ENCODE data around the gene KIAA1614.

The KIAA1614 gene

DNA sequence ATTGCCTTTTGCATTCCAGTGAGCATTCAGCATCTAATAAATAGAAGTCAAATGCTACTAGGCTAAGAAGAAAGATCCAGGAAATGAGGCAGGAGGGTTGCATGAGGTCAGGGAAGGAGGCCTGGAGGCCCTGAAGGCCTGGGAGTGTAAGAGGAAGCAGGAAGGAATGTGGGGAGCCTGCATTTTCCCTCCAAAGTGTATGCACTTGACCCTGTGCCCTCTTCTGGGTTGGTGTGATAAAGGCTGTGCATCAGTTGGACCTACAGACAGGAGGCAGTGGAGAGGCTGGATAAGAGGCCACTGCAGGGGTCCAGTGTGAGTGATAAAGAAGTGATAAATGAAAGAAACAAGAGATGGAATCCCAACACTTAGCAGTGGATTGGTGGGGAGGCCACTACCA lies 20.4 kb downstream of the KIAA1614 start:
- Histone ChIP-seq H2BK12ac (ENCODE audit: low read length) (no peak overlapping the region), H4K8ac (ENCODE audit: low read depth, low read length) (no peak overlapping the region), H4K91ac (ENCODE audit: low read depth, low read length, poor library complexity) (no peak overlapping the region), H3K14ac (ENCODE audit: low read length) (no peak overlapping the region), H2BK5ac (ENCODE audit: low read length) (no peak overlapping the region), H3K9ac (ENCODE audit: low read depth, low read length, poor library complexity) (no peak overlapping the region), H2BK120ac (ENCODE audit: low read depth, low read length) (no peak overlapping the region), H3K79me1 (ENCODE audit: low read depth, low read length) (no peaks in the 10 kb centered on the region), H3K23ac (ENCODE audit: low read depth, low read length, poor library complexity) (no peak overlapping the region), H3K36me3 (replicated peaks in 1 of 2; ENCODE audit: control insufficient read depth in 2 of 2, insufficient read depth in 2 of 2, low read length in 2 of 2) (peaks cover 0 to 4% of the 10 kb centered on the region in 2 donors), H3K27ac (replicated peaks; ENCODE audit: low read length) (no peak overlapping the region), H3K4ac (ENCODE audit: low read length) (no peak overlapping the region), H3K4me2 (ENCODE audit: insufficient read depth, low read length, poor library complexity, severe bottlenecking) (no peak overlapping the region), H3K18ac (ENCODE audit: low read length) (no peak overlapping the region), H3K4me3 (ENCODE audit: low read length in 2 of 2) (no peak overlapping the region), H3K9me3 (replicated peaks in 1 of 2; ENCODE audit: control insufficient read depth in 2 of 2, insufficient read depth in 1 of 2, low read depth in 1 of 2, low read length in 2 of 2) (no peaks in the 10 kb centered on the region), H2BK15ac (ENCODE audit: low read length) (no peak overlapping the region), H3K27me3 (ENCODE audit: control insufficient read depth in 3 of 3, insufficient read depth in 3 of 3, low read depth in 1 of 3, low read length in 3 of 3) (no peaks in the 10 kb centered on the region), H2AFZ (ENCODE audit: low read length) (no peak overlapping the region), H3K4me1 (ENCODE audit: control insufficient read depth in 2 of 2, insufficient read depth in 1 of 2, low read depth in 1 of 2, low read length in 2 of 2) (peaks cover 11 to 12% of the 10 kb centered on the region in 2 donors), H2AK5ac (ENCODE audit: low read depth, low read length) (no peak overlapping the region)
- no peak for DNase-seq (ENCODE audit: low spot score)

DNA sequence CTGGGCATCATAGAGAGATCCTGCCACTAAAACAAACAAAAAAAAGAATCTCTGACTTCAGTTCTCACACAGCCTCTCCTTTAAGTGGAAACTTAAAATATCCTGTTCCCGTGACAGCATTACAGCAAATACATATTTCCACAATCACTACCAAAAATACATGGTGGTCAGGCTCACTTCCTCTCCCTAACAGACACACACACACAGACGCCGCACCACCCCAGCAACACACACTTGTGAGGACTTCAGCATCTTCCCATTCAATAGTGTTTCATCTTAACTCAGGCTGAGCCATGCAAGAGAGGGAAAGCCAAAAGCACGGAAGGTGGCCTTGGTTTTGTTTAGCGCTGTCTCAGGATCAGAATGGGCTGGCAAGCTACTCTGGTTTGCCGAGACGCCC lies 21.9 kb downstream of the KIAA1614 start:
- Histone ChIP-seq H2BK5ac (ENCODE audit: low read length) (no peak overlapping the region), H2BK12ac (ENCODE audit: low read length) (no peak overlapping the region), H3K9me3 (replicated peaks in 1 of 2; ENCODE audit: control insufficient read depth in 2 of 2, insufficient read depth in 1 of 2, low read depth in 1 of 2, low read length in 2 of 2) (no peaks in the 10 kb centered on the region), H2BK120ac (ENCODE audit: low read depth, low read length) (no peak overlapping the region), H4K8ac (ENCODE audit: low read depth, low read length) (no peak overlapping the region), H3K36me3 (replicated peaks in 1 of 2; ENCODE audit: control insufficient read depth in 2 of 2, insufficient read depth in 2 of 2, low read length in 2 of 2) (peaks cover 0 to 2% of the 10 kb centered on the region in 2 donors), H3K4me3 (ENCODE audit: low read length in 2 of 2) (no peak overlapping the region), H3K9ac (ENCODE audit: low read depth, low read length, poor library complexity) (no peak overlapping the region), H3K27me3 (ENCODE audit: control insufficient read depth in 3 of 3, insufficient read depth in 3 of 3, low read depth in 1 of 3, low read length in 3 of 3) (no peaks in the 10 kb centered on the region), H3K79me1 (ENCODE audit: low read depth, low read length) (no peaks in the 10 kb centered on the region), H3K18ac (ENCODE audit: low read length) (no peak overlapping the region), H2AK5ac (ENCODE audit: low read depth, low read length) (peak overlapping the region; percentile 50), H3K4me1 (ENCODE audit: control insufficient read depth in 2 of 2, insufficient read depth in 1 of 2, low read depth in 1 of 2, low read length in 2 of 2) (peaks cover 5 to 8% of the 10 kb centered on the region in 2 donors), H2AFZ (ENCODE audit: low read length) (no peak overlapping the region), H3K4me2 (ENCODE audit: insufficient read depth, low read length, poor library complexity, severe bottlenecking) (no peak overlapping the region), H4K91ac (ENCODE audit: low read depth, low read length, poor library complexity) (no peak overlapping the region), H3K14ac (ENCODE audit: low read length) (no peak overlapping the region), H3K27ac (replicated peaks; ENCODE audit: low read length) (no peak overlapping the region), H2BK15ac (ENCODE audit: low read length) (no peak overlapping the region), H3K23ac (ENCODE audit: low read depth, low read length, poor library complexity) (no peak overlapping the region), H3K4ac (ENCODE audit: low read length) (no peak overlapping the region)
- WGBS, 2 donors (ENCODE audit: extremely low coverage in 2 of 2, insufficient read length in 2 of 2, insufficient replicate concordance in 1 of 2), result no CpG with 5 or more reads among the region's 7 CpGs
- no peak for DNase-seq (ENCODE audit: low spot score)

DNA sequence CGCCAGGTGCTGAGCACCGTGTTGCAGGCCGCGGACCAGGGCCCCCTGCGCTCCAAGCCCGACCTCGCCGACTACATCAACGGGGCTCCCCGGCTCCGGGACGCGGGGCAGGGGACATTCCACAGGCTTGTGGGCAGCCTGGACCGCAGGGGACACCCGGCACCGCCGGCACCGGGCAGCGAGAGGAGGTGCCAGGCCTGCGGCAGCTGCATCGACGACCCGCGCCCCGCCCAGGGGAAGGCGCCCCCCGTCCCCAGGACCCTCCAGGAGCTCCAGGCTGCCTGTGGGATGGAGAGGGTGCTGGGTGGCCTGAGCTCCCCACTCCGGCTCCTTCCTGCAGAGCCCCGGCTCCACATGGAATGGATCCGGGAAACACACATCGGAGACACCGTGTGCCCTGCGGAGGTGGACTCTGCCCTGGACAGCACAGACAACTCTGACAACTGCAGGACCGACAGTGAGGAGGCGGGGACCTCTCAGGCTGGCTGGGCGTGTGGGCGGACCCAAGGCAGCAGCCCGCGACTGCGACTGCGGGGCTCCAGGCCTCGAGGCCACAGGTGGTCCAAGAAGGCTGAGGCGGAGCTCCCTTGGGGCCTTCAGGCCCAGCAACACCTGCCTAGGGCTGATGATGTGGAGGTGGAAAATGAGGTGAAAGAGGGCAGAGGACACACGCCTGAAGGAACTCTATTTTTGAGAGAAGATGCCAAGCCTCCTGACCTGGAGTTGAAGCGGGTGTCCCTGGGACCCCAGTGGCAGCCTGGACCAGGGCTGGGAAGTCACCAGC lies 22.8 kb downstream of the KIAA1614 start:
- peak overlapping the region; percentile 10 for H2BK120ac ChIP-seq (ENCODE audit: low read depth, low read length)

DNA sequence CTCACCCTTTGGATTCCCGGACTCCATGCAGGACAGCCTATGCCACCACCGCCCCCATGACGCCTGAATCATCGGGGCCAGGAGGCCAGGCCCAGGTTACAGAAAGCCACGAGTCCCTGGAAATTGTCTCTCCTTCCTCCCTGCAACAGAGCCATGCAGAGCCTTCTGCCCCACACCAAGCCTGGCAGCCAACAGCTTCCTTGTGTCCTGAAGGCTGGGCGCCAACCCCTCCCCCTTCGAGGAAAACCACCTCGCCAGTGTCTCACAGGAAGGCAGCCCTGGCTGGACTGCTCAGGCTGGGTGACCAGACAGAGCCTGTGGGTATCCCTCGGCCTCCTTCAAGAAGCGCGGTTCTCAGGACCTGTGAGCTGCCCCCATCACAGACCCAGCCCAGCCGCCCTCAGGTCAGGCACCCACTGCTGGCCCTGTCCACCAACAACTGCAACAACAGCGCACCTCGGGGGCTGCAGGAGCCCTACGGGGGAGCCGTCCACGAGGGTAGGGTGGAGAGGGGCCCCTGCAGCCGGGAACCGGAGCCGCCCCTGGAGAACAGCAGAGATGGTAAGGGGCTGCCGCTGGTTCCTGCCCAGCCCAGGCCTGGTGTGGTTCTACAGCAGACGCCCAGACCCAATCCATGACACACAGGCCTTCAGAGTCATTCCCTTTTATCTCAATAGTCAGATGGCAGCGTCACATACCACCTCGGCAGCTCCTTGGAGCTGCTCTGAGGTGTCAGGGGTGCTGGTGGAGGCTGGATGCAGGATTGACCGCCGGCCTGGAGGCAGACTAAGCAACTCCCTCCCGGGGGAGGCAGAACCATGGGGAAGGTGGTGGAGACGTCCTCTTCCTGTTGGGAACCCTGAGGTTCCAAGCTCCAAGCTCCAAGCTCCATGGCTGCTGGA lies 23.7 kb downstream of the KIAA1614 start:
- DNase-seq (ENCODE audit: low spot score), result no peak
- no peak overlapping the region for H4K91ac ChIP-seq (ENCODE audit: low read depth, low read length, poor library complexity)
- no peak overlapping the region for H3K4ac ChIP-seq (ENCODE audit: low read length)
- no peaks in the 10 kb centered on the region for H3K9me3 ChIP-seq (replicated peaks in 1 of 2; ENCODE audit: control insufficient read depth in 2 of 2, insufficient read depth in 1 of 2, low read depth in 1 of 2, low read length in 2 of 2)
- H3K14ac ChIP-seq (ENCODE audit: low read length), result peak overlapping the region; percentile 61
- no peaks in the 10 kb centered on the region for H3K36me3 ChIP-seq (replicated peaks in 1 of 2; ENCODE audit: control insufficient read depth in 2 of 2, insufficient read depth in 2 of 2, low read length in 2 of 2)
- H3K4me1 ChIP-seq (ENCODE audit: control insufficient read depth in 2 of 2, insufficient read depth in 1 of 2, low read depth in 1 of 2, low read length in 2 of 2), result peaks cover 5 to 6% of the 10 kb centered on the region in 2 donors
- H2BK5ac ChIP-seq (ENCODE audit: low read length), result no peak overlapping the region
- no peak overlapping the region for H3K9ac ChIP-seq (ENCODE audit: low read depth, low read length, poor library complexity)
- WGBS, 2 donors (ENCODE audit: extremely low coverage in 2 of 2, insufficient read length in 2 of 2, insufficient replicate concordance in 1 of 2), result no CpG with 5 or more reads among the region's 28 CpGs
- H3K4me3 ChIP-seq (ENCODE audit: low read length in 2 of 2), result no peak overlapping the region
- no peak overlapping the region for H2BK15ac ChIP-seq (ENCODE audit: low read length)
- H3K23ac ChIP-seq (ENCODE audit: low read depth, low read length, poor library complexity), result no peak overlapping the region
- peak overlapping the region; percentile 80 for H3K18ac ChIP-seq (ENCODE audit: low read length)
- no peak overlapping the region for H4K8ac ChIP-seq (ENCODE audit: low read depth, low read length)
- no peak overlapping the region for H2BK12ac ChIP-seq (ENCODE audit: low read length)
- H2AK5ac ChIP-seq (ENCODE audit: low read depth, low read length), result peak overlapping the region; percentile 53
- no peaks in the 10 kb centered on the region for H3K27me3 ChIP-seq (ENCODE audit: control insufficient read depth in 3 of 3, insufficient read depth in 3 of 3, low read depth in 1 of 3, low read length in 3 of 3)
- H3K79me1 ChIP-seq (ENCODE audit: low read depth, low read length), result no peaks in the 10 kb centered on the region
- no peak overlapping the region for H3K27ac ChIP-seq (replicated peaks; ENCODE audit: low read length)
- H3K4me2 ChIP-seq (ENCODE audit: insufficient read depth, low read length, poor library complexity, severe bottlenecking), result no peak overlapping the region
- H2BK120ac ChIP-seq (ENCODE audit: low read depth, low read length), result peak overlapping the region; percentile 10
- H2AFZ ChIP-seq (ENCODE audit: low read length), result no peak overlapping the region

More for the DNA sequence above, 22.8 kb downstream of the KIAA1614 start:
- Histone ChIP-seq H2BK12ac (ENCODE audit: low read length) (no peak overlapping the region), H4K91ac (ENCODE audit: low read depth, low read length, poor library complexity) (no peak overlapping the region), H2BK15ac (ENCODE audit: low read length) (peak overlapping the region; percentile 17), H3K4ac (ENCODE audit: low read length) (no peak overlapping the region), H3K14ac (ENCODE audit: low read length) (no peak overlapping the region), H3K79me1 (ENCODE audit: low read depth, low read length) (no peaks in the 10 kb centered on the region), H3K9me3 (replicated peaks in 1 of 2; ENCODE audit: control insufficient read depth in 2 of 2, insufficient read depth in 1 of 2, low read depth in 1 of 2, low read length in 2 of 2) (no peaks in the 10 kb centered on the region), H2AFZ (ENCODE audit: low read length) (no peak overlapping the region), H3K27ac (replicated peaks; ENCODE audit: low read length) (no peak overlapping the region), H3K18ac (ENCODE audit: low read length) (peak overlapping the region; percentile 86), H3K4me3 (ENCODE audit: low read length in 2 of 2) (no peak overlapping the region), H2BK5ac (ENCODE audit: low read length) (no peak overlapping the region), H3K4me2 (ENCODE audit: insufficient read depth, low read length, poor library complexity, severe bottlenecking) (no peak overlapping the region), H3K36me3 (replicated peaks in 1 of 2; ENCODE audit: control insufficient read depth in 2 of 2, insufficient read depth in 2 of 2, low read length in 2 of 2) (no peaks in the 10 kb centered on the region), H3K27me3 (ENCODE audit: control insufficient read depth in 3 of 3, insufficient read depth in 3 of 3, low read depth in 1 of 3, low read length in 3 of 3) (no peaks in the 10 kb centered on the region), H3K23ac (ENCODE audit: low read depth, low read length, poor library complexity) (peak overlapping the region; percentile 88), H2AK5ac (ENCODE audit: low read depth, low read length) (peak overlapping the region; percentile 53), H4K8ac (ENCODE audit: low read depth, low read length) (no peak overlapping the region), H3K4me1 (ENCODE audit: control insufficient read depth in 2 of 2, insufficient read depth in 1 of 2, low read depth in 1 of 2, low read length in 2 of 2) (peaks cover 5 to 8% of the 10 kb centered on the region in 2 donors), H3K9ac (ENCODE audit: low read depth, low read length, poor library complexity) (peak overlapping the region; percentile 34)
- no peak for DNase-seq (ENCODE audit: low spot score)
- no CpG with 5 or more reads among the region's 45 CpGs for WGBS, 2 donors (ENCODE audit: extremely low coverage in 2 of 2, insufficient read length in 2 of 2, insufficient replicate concordance in 1 of 2)

All from neuronal stem cell (in vitro differentiated cells).